OCI-LY1 (cell line): ENCODE results near the gene BRD1.

ENCODE experiments used
- EZH2 ChIP-seq: fragments of 200-600 bp; sonication (generic), shearing (Covaris generic); IDR thresholded peaks from 2 replicates; pipeline ENCODE4 v1.8.0; 2017; ENCODE audit warnings: borderline replicate concordance, mixed run types, mild to moderate bottlenecking, antibody characterized with exemption, low read length, moderate library complexity, mixed read lengths
- TF ChIP-seq, protein P1 (sequence below): fragments of 200-600 bp; sonication (generic), shearing (Covaris generic); IDR thresholded peaks from 2 replicates; pipeline ENCODE4 v1.5.1; 2017; ENCODE audit warnings: mild to moderate bottlenecking, antibody characterized with exemption, low read length, moderate library complexity, mixed read lengths

DNA sequence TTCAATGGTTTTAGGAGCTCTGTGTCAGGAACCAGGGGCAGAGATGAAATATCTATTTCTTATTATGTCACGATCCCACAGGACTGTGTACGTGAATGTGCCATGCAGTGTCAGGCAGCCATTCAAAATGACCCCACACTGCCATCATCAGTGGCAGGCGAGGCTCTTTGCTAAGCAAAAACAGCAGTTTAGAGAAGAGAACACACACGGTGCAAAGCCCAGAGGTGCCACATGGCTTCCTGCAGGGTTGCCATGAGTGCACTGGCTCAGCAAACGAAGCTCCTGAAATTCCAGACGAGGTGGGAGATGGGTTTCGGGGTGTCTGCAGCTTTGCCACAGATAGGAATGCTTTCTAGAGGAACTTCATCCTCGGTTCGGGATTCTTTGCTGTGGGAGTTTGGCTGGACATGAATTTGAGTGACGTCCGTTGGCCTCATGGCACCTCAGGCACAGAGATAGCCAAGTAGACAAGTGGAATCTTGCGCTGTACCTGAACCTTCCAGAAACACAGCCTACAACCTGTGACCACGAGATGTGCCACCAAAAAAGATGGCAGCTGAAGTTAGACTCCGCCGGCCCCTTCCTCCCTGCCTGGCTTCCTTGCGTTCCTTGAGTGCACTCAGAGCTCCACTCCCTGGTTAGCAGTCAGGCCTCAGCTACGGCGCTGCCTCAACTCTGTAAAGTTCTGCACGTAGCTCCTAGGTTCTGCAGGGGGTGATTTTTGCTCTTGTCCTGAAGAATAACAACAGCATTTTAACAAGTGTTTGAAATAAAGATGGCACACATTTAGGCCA, 18.2 kb upstream of the BRD1 start:
- TF ChIP-seq, protein P1, sequence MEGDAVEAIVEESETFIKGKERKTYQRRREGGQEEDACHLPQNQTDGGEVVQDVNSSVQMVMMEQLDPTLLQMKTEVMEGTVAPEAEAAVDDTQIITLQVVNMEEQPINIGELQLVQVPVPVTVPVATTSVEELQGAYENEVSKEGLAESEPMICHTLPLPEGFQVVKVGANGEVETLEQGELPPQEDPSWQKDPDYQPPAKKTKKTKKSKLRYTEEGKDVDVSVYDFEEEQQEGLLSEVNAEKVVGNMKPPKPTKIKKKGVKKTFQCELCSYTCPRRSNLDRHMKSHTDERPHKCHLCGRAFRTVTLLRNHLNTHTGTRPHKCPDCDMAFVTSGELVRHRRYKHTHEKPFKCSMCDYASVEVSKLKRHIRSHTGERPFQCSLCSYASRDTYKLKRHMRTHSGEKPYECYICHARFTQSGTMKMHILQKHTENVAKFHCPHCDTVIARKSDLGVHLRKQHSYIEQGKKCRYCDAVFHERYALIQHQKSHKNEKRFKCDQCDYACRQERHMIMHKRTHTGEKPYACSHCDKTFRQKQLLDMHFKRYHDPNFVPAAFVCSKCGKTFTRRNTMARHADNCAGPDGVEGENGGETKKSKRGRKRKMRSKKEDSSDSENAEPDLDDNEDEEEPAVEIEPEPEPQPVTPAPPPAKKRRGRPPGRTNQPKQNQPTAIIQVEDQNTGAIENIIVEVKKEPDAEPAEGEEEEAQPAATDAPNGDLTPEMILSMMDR: no peak
- TF ChIP-seq EZH2: no peak
